GM12878 (cell line): ENCODE measurements around the gene CEP76. TPM values are rescaled to one million over a fixed set of nuclear protein-coding genes. Genes with fewer than 3 reads are reported as not detected.

Source experiments
- ATAC-seq: fragments of 200-7000 bp; cut with Tn5 transposase; 3 replicates; pipeline ENCODE4 v1.9.1; 2020; ENCODE audit warnings: mild to moderate bottlenecking, moderate library complexity
- BruUV-seq: library from RNA; stranded (reverse); fragments of 400-500 nt; replicated peaks from 2 replicates; lab custom pipeline; 2021; lab: Mats Ljungman, UMichigan
- CTCF ChIA-PET: fragments of 300-600 bp; sonication (Branson Sonifier 250); formaldehyde crosslinking; extraction: SDS; loops from one replicate; lab custom pipeline; 2021; ENCODE audit warnings: inconsistent platforms; lab: Yijun Ruan, JAX
- POLR2A ChIA-PET: fragments of 350-600 bp; formaldehyde crosslinking; extraction: SDS; loops from one replicate; lab custom pipeline; 2021; ENCODE audit warnings: inconsistent platforms; lab: Charles Lee
- RAD21 ChIA-PET: fragments of 300-600 bp; sonication (Branson Sonifier 250); formaldehyde crosslinking; loops from one replicate; lab custom pipeline; 2023; ENCODE audit warnings: antibody characterized with exemption; ENCODE audit not compliant: unreplicated experiment; lab: Charles Lee
- SMC1A ChIA-PET: fragments of 300-600 bp; sonication (Branson Sonifier 250); formaldehyde crosslinking; loops from one replicate; lab custom pipeline; 2023; ENCODE audit not compliant: unreplicated experiment, uncharacterized antibody; lab: Charles Lee
- DNase-seq: peaks from one replicate; pipeline ENCODE4 v3.0.0-alpha.2; 2011; ENCODE audit warnings: low read depth, low spot score
- FAIRE-seq: peaks from 3 replicates; lab custom pipeline; 2011; peaks lifted over from hg19 to GRCh38; lab: Jason Lieb, UNC
- H2AFZ ChIP-seq: 2 replicates; pipeline ENCODE4 v1.6.0; 2011; ENCODE audit warnings: low read depth, low read length, control low read depth; ENCODE audit not compliant: control insufficient read depth
- H3K27ac ChIP-seq: 2 replicates; pipeline ENCODE4 v1.5.1; 2011; ENCODE audit warnings: control low read depth; ENCODE audit not compliant: control insufficient read depth, insufficient read depth
- H3K27me3 ChIP-seq, 2 experiments: replicated peaks in 1 of 2; 2 replicates each; pipeline versions ENCODE4 v1.6.0 to v1.6.1; 2011; ENCODE audit warnings: low read length in 1 of 2; ENCODE audit not compliant: control insufficient read depth in 2 of 2, insufficient read depth in 2 of 2
- H3K36me3 ChIP-seq, 2 experiments: 2 replicates each; pipeline ENCODE4 v1.5.1; 2011; ENCODE audit warnings: low read length in 1 of 2; ENCODE audit not compliant: control insufficient read depth in 2 of 2, insufficient read depth in 2 of 2
- H3K4me1 ChIP-seq: 2 replicates; pipeline ENCODE4 v1.6.1; 2011; ENCODE audit warnings: mild to moderate bottlenecking, low read length, moderate library complexity, mixed read lengths; ENCODE audit not compliant: control insufficient read depth, insufficient read depth
- H3K4me2 ChIP-seq: 2 replicates; pipeline ENCODE4 v1.6.0; 2011; ENCODE audit warnings: control low read depth; ENCODE audit not compliant: control insufficient read depth, insufficient read depth
- H3K4me3 ChIP-seq: fragments of 200-600 bp; sonication (generic); 2 replicates; pipeline ENCODE4 v1.5.1; 2016
- H3K79me2 ChIP-seq: 2 replicates; pipeline ENCODE4 v1.6.0; 2011; ENCODE audit warnings: low read length; ENCODE audit not compliant: control insufficient read depth, insufficient read depth
- H3K9ac ChIP-seq: 2 replicates; pipeline ENCODE4 v1.8.0; 2011; ENCODE audit warnings: low read length, control low read depth, mixed read lengths; ENCODE audit not compliant: control insufficient read depth, insufficient read depth
- H3K9me3 ChIP-seq: replicated peaks from 3 replicates; pipeline ENCODE4 v1.5.1; 2011; ENCODE audit warnings: mild to moderate bottlenecking, low read length; ENCODE audit not compliant: control insufficient read depth, insufficient read depth
- H4K20me1 ChIP-seq: 2 replicates; pipeline ENCODE4 v1.6.0; 2011; ENCODE audit not compliant: control insufficient read depth, insufficient read depth
- ASH2L ChIP-seq: fragments of 300-600, 200-600 bp; sonication (generic); IDR thresholded peaks from 2 replicates; pipeline ENCODE4 v1.6.1; 2017; ENCODE audit warnings: low read depth, mild to moderate bottlenecking, borderline replicate concordance
- BACH1 ChIP-seq: fragments of 450-650 bp; IDR thresholded peaks from 2 replicates; pipeline ENCODE4 v1.6.1; 2017; ENCODE audit warnings: mild to moderate bottlenecking, borderline replicate concordance
- BCL11A ChIP-seq: IDR thresholded peaks from 2 replicates; pipeline ENCODE4 v1.6.1; 2011; ENCODE audit warnings: low read depth, low read length
- FOXK2 ChIP-seq: fragments of 450-650 bp; IDR thresholded peaks from 2 replicates; pipeline ENCODE4 v1.6.1; 2017; ENCODE audit warnings: mild to moderate bottlenecking, moderate library complexity
- FOXM1 ChIP-seq: IDR thresholded peaks from 2 replicates; pipeline ENCODE4 v1.6.1; 2012; ENCODE audit warnings: low read depth, mild to moderate bottlenecking, inconsistent platforms, low read length, moderate library complexity
- LARP7 ChIP-seq: fragments of 450-650 bp; IDR thresholded peaks from 2 replicates; pipeline ENCODE4 v1.6.1; 2017; ENCODE audit warnings: mild to moderate bottlenecking
- MEF2A ChIP-seq: IDR thresholded peaks from 2 replicates; pipeline ENCODE4 v1.6.1; 2011; ENCODE audit warnings: low read depth, mild to moderate bottlenecking, low read length, moderate library complexity; ENCODE audit not compliant: insufficient read depth
- NFIC ChIP-seq: IDR thresholded peaks from 2 replicates; pipeline ENCODE4 v1.6.1; 2012; ENCODE audit warnings: low read depth, mild to moderate bottlenecking, inconsistent platforms, low read length, moderate library complexity
- NR2C2 ChIP-seq: IDR thresholded peaks from 2 replicates; pipeline ENCODE4 v1.6.1; 2011; ENCODE audit warnings: borderline replicate concordance, low read depth; ENCODE audit not compliant: control insufficient read depth, insufficient read length
- NR2F1 ChIP-seq: fragments of 450-650 bp; conservative IDR thresholded peaks from 2 replicates; pipeline ENCODE4 v1.6.1; 2017; ENCODE audit warnings: mild to moderate bottlenecking
- SMAD1 ChIP-seq: fragments of 450-650 bp; IDR thresholded peaks from 2 replicates; pipeline ENCODE4 v1.6.1; 2018; ENCODE audit warnings: mild to moderate bottlenecking, low read depth; ENCODE audit not compliant: partially characterized antibody
- YY1 ChIP-seq: IDR thresholded peaks from 2 replicates; pipeline ENCODE4 v1.6.1; 2011; ENCODE audit warnings: low read depth, mild to moderate bottlenecking, low read length
- ZSCAN29 ChIP-seq: fragments of 450-650 bp; IDR thresholded peaks from 2 replicates; pipeline ENCODE4 v1.6.1; 2017; ENCODE audit warnings: mild to moderate bottlenecking, moderate library complexity
- WGBS: methylation state at CpG from one replicate; pipeline ENCODE4 v1.1.6; 2016; ENCODE audit warnings: low lambda C conversion rate; ENCODE audit not compliant: insufficient replicate concordance, insufficient coverage; ENCODE audit errors: missing lambda C conversion rate; 5-methylcytosine and 5-hydroxymethylcytosine counted together
- in situ Hi-C: fragments of 300-500 bp; cut with MboI; formaldehyde crosslinking; loops from 9 replicates; pipeline ENCODE4 v1.14.3; 2018; ENCODE audit warnings: mixed read lengths
- intact Hi-C: fragments of 100-400 bp; cut with micrococcal nuclease; formaldehyde crosslinking; loops from one replicate; pipeline ENCODE4 v1.14.2; 2022; ENCODE audit not compliant: unreplicated experiment
- polyA plus RNA-seq, 11 experiments: library from polyadenylated mRNA; depleted of rRNA in 4 of 11; unstranded in 6 of 11; stranded (reverse) in 5 of 11; fragments of >200 nt; fragmentation: Nextera tagmentation in 4 of 11; fragmentation: Illumina TruSeq in 1 of 11; extraction: Ambion mirVana in 4 of 11; extraction: Trizol in 1 of 11; gene quantifications; 1 replicate in 1 of 11; 2 replicates in 10 of 11; pipeline versions ENCODE4 v1.2.1 to v1.2.3, GENCODE V29; 2011 to 2016; ENCODE audit warnings: inconsistent platforms in 2 of 11, missing spikeins in 2 of 11, low read depth in 1 of 11
- total RNA-seq, 4 experiments: library from RNA; depleted of rRNA in 3 of 4; stranded (reverse); fragments of >200 nt in 3 of 4; fragmentation: Illumina TruSeq in 1 of 4; extraction: Trizol in 1 of 4; gene quantifications; 2 replicates each; pipeline versions ENCODE4 v1.2.1 to v1.2.3, GENCODE V29; 2013 to 2021
- TF ChIP-seq, protein P1 (sequence below): IDR thresholded peaks from 2 replicates; pipeline ENCODE4 v1.6.1; 2011; ENCODE audit warnings: low read depth, mild to moderate bottlenecking, low read length, moderate library complexity, borderline replicate concordance; ENCODE audit errors: extremely low read depth
- TF ChIP-seq, protein P2 (sequence below): fragments of 450-650 bp; IDR thresholded peaks from 2 replicates; pipeline ENCODE4 v1.6.1; 2016; ENCODE audit warnings: mild to moderate bottlenecking, moderate library complexity, borderline replicate concordance
- TF ChIP-seq, protein P3 (sequence below): fragments of 450-650 bp; IDR thresholded peaks from 2 replicates; pipeline ENCODE4 v1.6.1; 2018; ENCODE audit warnings: mild to moderate bottlenecking, low read depth, moderate library complexity; ENCODE audit not compliant: partially characterized antibody
- TF ChIP-seq, protein P4 (sequence below): IDR thresholded peaks from 2 replicates; pipeline ENCODE4 v1.6.1; 2012; ENCODE audit warnings: low read depth, low read length, improper control_type of control experiment

The CEP76 gene
- total and polyA plus RNA-seq, 10 of the 15 experiments (the other 5 are each of a cell fraction or from before 2014, with no cell fraction given) = 3.9 to 14.9 (median 13.2) TPM

DNA sequence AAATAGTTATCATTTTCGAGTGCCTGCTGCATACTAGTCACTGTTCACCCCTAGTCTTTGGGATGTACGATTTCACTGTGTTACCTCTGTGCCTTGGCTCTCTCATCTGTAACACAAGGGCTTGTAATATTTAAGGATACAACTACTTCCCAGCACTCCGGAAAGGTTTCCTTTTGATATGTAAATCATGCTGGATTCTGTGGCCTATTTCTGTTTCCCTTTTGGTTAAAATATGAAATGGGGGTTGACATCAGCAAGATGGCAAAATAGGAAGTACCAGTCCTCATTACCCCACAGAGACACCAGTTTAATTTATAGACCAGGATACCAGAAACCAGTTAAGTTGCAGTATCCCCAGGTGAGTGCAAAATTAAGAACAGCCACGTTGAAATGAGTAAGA lies 23.8 kb upstream of the CEP76 start:
- no peak for FAIRE-seq
- H3K36me3 ChIP-seq = peaks cover 5 to 30% of the 10 kb centered on the region in 2 experiments
- 12% methylated on average over 4 of the region's 4 CpGs for WGBS
- in situ Hi-C loops (loop anchor here (5.0 kb wide), 2 partner anchors 206 to 431 kb away; no protein-coding TSS in a partner anchor), intact Hi-C loops (loop anchor here (10.0 kb wide), 1 partner anchor 428 kb away; no protein-coding TSS in a partner anchor)
- H3K4me3 ChIP-seq = no peak overlapping the region
- H3K9me3 ChIP-seq = no peaks in the 10 kb centered on the region
- H4K20me1 ChIP-seq = no peaks in the 10 kb centered on the region
- H3K27me3 ChIP-seq = no peaks in the 10 kb centered on the region
- ChIA-PET SMC1A (interaction anchor here (0.7 to 4.7 kb wide), 12 partner anchors 8 to 379 kb away, joined by 3 to 32 read pairs (median 4); no protein-coding TSS in a partner anchor), RAD21 (interaction anchor here (1.0 to 4.7 kb wide), 5 partner anchors 157 to 433 kb away, joined by 4 to 18 read pairs (median 8); no protein-coding TSS in a partner anchor), POLR2A (no interaction called here), CTCF (interaction anchor here (0.7 to 6.1 kb wide), 20 partner anchors 9 to 437 kb away, joined by 3 to 70 read pairs (median 4); no protein-coding TSS in a partner anchor)
- no peak for ATAC-seq
- no peaks in the 10 kb centered on the region for H3K79me2 ChIP-seq
- no peak overlapping the region for H3K9ac ChIP-seq
- H2AFZ ChIP-seq = no peak overlapping the region
- no peak overlapping the region for H3K27ac ChIP-seq
- no peak overlapping the region for H3K4me2 ChIP-seq
- H3K4me1 ChIP-seq = no peaks in the 10 kb centered on the region
- no TSS peak for BruUV-seq
- DNase-seq = no peak
- no peak for TF ChIP-seq MEF2A
- TF ChIP-seq, protein P1, sequence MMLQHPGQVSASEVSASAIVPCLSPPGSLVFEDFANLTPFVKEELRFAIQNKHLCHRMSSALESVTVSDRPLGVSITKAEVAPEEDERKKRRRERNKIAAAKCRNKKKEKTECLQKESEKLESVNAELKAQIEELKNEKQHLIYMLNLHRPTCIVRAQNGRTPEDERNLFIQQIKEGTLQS = no peak
- no peak for TF ChIP-seq NR2C2
- TF ChIP-seq NR2F1 = no peak
- TF ChIP-seq ZSCAN29 = no peak
- TF ChIP-seq BACH1 = no peak
- no peak for TF ChIP-seq BCL11A
- TF ChIP-seq LARP7 = no peak
- TF ChIP-seq, protein P2, sequence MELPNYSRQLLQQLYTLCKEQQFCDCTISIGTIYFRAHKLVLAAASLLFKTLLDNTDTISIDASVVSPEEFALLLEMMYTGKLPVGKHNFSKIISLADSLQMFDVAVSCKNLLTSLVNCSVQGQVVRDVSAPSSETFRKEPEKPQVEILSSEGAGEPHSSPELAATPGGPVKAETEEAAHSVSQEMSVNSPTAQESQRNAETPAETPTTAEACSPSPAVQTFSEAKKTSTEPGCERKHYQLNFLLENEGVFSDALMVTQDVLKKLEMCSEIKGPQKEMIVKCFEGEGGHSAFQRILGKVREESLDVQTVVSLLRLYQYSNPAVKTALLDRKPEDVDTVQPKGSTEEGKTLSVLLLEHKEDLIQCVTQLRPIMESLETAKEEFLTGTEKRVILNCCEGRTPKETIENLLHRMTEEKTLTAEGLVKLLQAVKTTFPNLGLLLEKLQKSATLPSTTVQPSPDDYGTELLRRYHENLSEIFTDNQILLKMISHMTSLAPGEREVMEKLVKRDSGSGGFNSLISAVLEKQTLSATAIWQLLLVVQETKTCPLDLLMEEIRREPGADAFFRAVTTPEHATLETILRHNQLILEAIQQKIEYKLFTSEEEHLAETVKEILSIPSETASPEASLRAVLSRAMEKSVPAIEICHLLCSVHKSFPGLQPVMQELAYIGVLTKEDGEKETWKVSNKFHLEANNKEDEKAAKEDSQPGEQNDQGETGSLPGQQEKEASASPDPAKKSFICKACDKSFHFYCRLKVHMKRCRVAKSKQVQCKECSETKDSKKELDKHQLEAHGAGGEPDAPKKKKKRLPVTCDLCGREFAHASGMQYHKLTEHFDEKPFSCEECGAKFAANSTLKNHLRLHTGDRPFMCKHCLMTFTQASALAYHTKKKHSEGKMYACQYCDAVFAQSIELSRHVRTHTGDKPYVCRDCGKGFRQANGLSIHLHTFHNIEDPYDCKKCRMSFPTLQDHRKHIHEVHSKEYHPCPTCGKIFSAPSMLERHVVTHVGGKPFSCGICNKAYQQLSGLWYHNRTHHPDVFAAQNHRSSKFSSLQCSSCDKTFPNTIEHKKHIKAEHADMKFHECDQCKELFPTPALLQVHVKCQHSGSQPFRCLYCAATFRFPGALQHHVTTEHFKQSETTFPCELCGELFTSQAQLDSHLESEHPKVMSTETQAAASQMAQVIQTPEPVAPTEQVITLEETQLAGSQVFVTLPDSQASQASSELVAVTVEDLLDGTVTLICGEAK = no peak
- no peak for TF ChIP-seq FOXM1
- TF ChIP-seq FOXK2 = no peak
- TF ChIP-seq, protein P3, sequence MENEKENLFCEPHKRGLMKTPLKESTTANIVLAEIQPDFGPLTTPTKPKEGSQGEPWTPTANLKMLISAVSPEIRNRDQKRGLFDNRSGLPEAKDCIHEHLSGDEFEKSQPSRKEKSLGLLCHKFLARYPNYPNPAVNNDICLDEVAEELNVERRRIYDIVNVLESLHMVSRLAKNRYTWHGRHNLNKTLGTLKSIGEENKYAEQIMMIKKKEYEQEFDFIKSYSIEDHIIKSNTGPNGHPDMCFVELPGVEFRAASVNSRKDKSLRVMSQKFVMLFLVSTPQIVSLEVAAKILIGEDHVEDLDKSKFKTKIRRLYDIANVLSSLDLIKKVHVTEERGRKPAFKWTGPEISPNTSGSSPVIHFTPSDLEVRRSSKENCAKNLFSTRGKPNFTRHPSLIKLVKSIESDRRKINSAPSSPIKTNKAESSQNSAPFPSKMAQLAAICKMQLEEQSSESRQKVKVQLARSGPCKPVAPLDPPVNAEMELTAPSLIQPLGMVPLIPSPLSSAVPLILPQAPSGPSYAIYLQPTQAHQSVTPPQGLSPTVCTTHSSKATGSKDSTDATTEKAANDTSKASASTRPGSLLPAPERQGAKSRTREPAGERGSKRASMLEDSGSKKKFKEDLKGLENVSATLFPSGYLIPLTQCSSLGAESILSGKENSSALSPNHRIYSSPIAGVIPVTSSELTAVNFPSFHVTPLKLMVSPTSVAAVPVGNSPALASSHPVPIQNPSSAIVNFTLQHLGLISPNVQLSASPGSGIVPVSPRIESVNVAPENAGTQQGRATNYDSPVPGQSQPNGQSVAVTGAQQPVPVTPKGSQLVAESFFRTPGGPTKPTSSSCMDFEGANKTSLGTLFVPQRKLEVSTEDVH = no peak
- TF ChIP-seq NFIC = no peak
- no peak for TF ChIP-seq ASH2L
- TF ChIP-seq, protein P4, sequence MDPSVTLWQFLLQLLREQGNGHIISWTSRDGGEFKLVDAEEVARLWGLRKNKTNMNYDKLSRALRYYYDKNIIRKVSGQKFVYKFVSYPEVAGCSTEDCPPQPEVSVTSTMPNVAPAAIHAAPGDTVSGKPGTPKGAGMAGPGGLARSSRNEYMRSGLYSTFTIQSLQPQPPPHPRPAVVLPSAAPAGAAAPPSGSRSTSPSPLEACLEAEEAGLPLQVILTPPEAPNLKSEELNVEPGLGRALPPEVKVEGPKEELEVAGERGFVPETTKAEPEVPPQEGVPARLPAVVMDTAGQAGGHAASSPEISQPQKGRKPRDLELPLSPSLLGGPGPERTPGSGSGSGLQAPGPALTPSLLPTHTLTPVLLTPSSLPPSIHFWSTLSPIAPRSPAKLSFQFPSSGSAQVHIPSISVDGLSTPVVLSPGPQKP = no peak
- TF ChIP-seq SMAD1 = no peak
- TF ChIP-seq YY1 = no peak
